Nephron progenitor cell (in vitro differentiated cells): Measurements from ENCODE around the gene GDI1.
A peak's percentile ranks its signal among the peaks of the same experiment; 100 is the strongest.

Experiments used
- DNase-seq: peaks from one replicate; pipeline ENCODE4 v3.0.0; 2021
- H3K27ac Mint-ChIP-seq: 2 replicates; pipeline ENCODE4 v1.8.0; 2021; ENCODE audit warnings: mild to moderate bottlenecking, moderate library complexity, mixed read lengths
- H3K27me3 Mint-ChIP-seq: 2 replicates; pipeline ENCODE4 v1.8.0; 2021; ENCODE audit warnings: mild to moderate bottlenecking, low read depth, mixed read lengths; ENCODE audit not compliant: poor library complexity
- H3K36me3 Mint-ChIP-seq: 2 replicates; pipeline ENCODE4 v1.8.0; 2021; ENCODE audit warnings: low read depth, mixed read lengths
- H3K4me1 Mint-ChIP-seq: 2 replicates; pipeline ENCODE4 v1.8.0; 2021; ENCODE audit warnings: mixed read lengths
- H3K4me3 Mint-ChIP-seq: 2 replicates; pipeline ENCODE4 v1.8.0; 2021; ENCODE audit warnings: mild to moderate bottlenecking, moderate library complexity, mixed read lengths
- H3K9me3 Mint-ChIP-seq: 2 replicates; pipeline ENCODE4 v1.8.0; 2021; ENCODE audit warnings: mild to moderate bottlenecking, moderate library complexity, mixed read lengths
- CTCF ChIP-seq: fragments of 200-600 bp; sonication (generic); IDR thresholded peaks from 2 replicates; pipeline ENCODE4 v1.5.0; 2021; ENCODE audit warnings: antibody characterized with exemption

Gene GDI1

GRCh38 chrX:154470914-154471568, 34.1 kb downstream of the GDI1 start:
- Mint-ChIP-seq H3K9me3 (peaks cover 37% of the 10 kb centered on the region), H3K36me3 (peaks cover 20% of the 10 kb centered on the region), H3K4me1 (no peaks in the 10 kb centered on the region), H3K27ac (no peak overlapping the region), H3K4me3 (no peak overlapping the region), H3K27me3 (no peaks in the 10 kb centered on the region)
- no peak for TF ChIP-seq CTCF
- no peak for DNase-seq

DNA sequence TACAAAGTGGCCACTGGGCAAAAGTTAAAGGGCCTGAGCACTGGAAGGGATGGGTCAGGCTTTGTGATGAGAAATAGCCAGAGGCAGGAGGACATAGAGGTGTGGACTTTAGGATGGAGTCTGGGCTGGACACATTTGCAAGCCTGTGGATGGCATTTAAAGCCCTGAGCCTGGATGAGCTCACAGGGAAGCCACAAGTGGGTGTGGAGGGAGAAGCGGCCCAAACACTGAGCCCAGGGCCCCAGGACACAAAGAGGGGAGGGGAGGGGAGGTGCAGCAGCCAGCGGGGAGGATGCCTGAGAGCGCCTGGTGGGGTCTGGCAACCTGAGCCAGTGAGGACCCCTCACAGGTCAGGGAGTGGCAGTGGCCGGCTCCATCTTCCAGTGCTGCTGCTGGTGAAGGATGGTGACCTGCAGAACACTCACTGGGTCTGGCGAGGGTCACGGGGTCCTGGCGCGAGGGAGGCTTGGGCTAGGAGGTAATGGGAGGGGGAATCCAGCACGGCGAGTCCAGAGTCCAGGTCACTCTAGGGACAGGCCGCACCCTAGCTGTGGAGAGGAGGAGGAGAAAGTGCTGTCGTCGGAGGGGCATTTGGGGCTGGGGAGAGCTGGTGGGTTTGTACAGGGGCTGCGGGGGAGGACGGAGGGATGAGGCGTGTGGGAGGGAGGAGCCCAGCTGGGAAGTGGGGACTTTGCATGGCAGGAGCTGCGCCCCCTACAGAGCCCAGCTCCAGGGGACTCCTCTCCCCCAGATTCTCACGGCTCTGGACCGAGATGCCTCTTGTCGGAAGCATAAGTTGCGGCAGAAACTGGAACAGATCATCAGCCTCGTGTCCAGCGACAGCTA, 35.1 kb downstream of the GDI1 start:
- no peak for DNase-seq
- H3K27ac Mint-ChIP-seq: no peak overlapping the region
- H3K27me3 Mint-ChIP-seq: no peaks in the 10 kb centered on the region
- peaks cover 45% of the 10 kb centered on the region for H3K9me3 Mint-ChIP-seq
- peaks cover 7% of the 10 kb centered on the region for H3K4me1 Mint-ChIP-seq
- TF ChIP-seq CTCF: no peak
- peaks cover 20% of the 10 kb centered on the region for H3K36me3 Mint-ChIP-seq
- H3K4me3 Mint-ChIP-seq: no peak overlapping the region

DNA sequence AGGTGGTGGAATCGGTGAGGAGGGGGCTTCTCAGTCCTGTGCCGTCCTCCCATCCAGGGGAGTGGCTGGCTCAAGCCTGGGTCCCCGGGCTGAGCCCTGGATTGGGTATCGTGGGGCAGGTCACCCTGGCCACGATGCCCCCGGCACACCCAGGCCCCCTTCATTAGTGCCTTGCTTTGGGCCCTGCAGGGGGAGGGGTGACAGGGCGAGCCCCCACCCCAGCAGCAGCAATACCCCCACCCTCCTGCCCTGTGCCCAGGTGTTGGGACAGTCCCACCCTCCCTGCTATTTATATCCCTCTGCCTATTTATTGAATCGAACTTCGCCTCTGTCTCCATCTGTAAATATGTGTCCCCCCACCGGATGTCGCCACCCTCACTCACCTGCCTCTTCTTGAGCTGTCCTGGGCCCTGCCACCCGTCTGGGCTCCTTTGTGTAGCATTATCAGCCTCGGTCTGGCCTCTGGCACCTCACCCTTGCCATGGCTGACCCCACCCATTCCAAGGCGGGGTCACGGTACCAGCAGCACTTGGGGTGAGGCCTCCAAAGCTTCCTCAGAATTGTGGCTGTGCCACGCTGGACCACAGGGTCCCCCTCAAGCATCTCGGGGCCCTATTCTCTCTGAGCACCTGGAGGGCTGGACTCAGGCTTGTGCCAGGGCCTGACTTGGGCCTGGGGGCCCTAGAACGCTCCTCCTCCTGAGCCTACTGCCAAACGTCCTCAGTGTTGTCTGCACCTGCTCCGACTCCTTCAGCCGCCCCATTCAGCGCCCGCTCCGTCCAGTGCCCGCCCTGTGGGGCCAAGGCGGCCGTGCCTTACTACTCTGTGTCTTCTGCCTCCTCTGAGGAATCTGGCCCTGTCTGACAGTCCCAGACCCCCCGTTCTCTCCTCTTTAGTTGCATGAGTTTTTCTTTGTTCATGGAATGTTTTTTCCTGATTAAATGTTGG, 36.0 kb downstream of the GDI1 start:
- Mint-ChIP-seq H3K4me1 (peaks cover 11% of the 10 kb centered on the region), H3K27ac (peak overlapping the region; percentile 58), H3K36me3 (peaks cover 20% of the 10 kb centered on the region), H3K9me3 (peaks cover 54% of the 10 kb centered on the region), H3K4me3 (no peak overlapping the region), H3K27me3 (no peaks in the 10 kb centered on the region)
- no peak for TF ChIP-seq CTCF
- DNase-seq: no peak

- no peak for TF ChIP-seq CTCF
- H3K9me3 Mint-ChIP-seq: peaks cover 59% of the 10 kb centered on the region
- no peak overlapping the region for H3K4me3 Mint-ChIP-seq
- H3K36me3 Mint-ChIP-seq: peaks cover 20% of the 10 kb centered on the region
- no peak for DNase-seq
- H3K4me1 Mint-ChIP-seq: peaks cover 11% of the 10 kb centered on the region
- H3K27me3 Mint-ChIP-seq: no peaks in the 10 kb centered on the region
- peak overlapping the region; percentile 58 for H3K27ac Mint-ChIP-seq
Measured at GRCh38 chrX:154473683-154474082, 36.7 kb downstream of the GDI1 start.

GRCh38 chrX:154476821-154477220, 39.9 kb downstream of the GDI1 start:
- peaks cover 2% of the 10 kb centered on the region for H3K27me3 Mint-ChIP-seq
- peaks cover 20% of the 10 kb centered on the region for H3K36me3 Mint-ChIP-seq
- no peak for DNase-seq
- peaks cover 13% of the 10 kb centered on the region for H3K4me1 Mint-ChIP-seq
- TF ChIP-seq CTCF: no peak
- H3K9me3 Mint-ChIP-seq: peaks cover 70% of the 10 kb centered on the region
- no peak overlapping the region for H3K27ac Mint-ChIP-seq
- no peak overlapping the region for H3K4me3 Mint-ChIP-seq
